Stimulated activated CD8-positive, alpha-beta memory T cell treated with anti-CD3 and anti-CD28 coated beads, Interleukin-7, amount 100 ng/mL, for 1 hour (primary cell): ENCODE results near the gene AP2A2.

Source experiments
- DNase-seq, 2 donors: peaks; one replicate each; pipeline ENCODE4 v3.0.0-alpha.2; 2020; ENCODE audit warnings: low read depth in 2 of 2

AP2A2 gene

DNA sequence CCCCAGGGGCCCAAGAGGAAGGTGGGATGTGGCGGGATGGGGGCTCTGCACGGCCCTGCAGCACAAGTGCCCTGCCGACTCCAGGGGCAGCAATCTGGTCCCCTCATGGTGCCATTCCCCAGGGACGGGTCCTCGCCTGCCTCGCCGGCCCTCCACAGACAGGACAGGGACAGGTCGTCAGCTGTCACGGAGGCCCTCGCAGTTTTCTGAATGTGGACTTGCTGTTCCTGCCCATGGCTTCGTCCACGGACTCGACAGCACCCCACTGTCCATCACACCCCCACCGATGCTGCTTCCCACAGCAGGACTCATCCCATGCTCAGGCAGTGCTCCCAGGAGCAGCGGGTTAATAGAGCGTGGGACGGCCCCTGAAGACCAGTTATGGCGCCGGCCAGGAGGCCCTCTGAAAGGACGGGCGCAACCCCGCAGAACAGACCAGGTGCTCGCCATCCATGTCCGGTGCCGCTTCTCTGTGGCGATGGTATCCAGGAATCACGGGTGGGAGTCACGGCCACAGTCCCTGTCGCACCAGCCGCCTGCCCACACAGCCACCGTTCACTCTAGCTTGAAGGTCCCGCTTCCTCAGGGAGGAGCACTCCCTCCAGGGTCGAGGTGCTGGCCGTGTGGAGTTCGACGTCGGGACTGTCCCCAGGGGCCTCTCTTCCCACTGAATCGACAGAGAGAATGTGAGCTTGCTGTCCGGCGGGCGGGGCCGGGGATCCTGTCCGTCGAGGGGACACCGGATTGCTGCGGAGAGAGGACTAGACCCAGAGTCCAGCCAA lies 130.5 kb downstream of the AP2A2 start:
- no peak for DNase-seq

DNA sequence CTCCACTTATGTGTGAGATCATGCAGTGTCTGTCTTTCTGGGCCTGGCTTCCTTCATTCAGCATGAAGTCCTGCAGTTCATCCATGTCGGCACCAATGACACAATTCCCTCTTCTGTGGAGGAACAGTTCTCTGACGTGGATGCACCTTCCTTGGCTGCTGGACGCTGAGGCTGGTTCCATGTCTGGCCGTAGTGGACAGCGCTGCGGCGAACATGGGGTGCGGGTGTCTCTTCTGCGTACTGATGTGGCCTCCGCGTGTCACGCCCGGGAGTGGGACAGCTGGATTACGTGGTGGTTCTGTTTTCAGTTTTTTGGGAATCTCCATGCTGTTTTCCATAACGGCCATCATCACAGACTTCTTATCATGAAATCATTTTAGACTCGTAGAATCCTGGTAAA lies 132.1 kb downstream of the AP2A2 start:
- no peak for DNase-seq

DNA sequence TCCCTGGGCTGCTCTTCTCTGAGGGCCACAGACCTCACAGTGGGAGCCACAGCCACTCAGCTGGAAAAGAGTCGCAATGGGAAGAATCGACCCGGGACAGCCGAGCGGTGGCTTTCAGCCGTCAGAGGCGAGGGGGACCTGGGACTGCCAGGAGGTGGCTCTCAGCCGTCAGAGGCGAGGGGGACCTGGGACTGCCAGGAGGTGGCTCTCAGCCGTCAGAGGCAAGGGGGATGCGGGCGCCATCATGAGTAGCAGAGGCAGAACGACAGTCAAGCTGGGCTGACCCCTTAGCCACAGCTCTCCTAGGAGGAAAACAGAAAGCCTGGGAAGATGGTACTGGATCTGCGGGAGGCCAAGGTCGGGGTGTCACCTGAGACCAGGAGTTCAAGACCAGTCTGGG lies 134.1 kb downstream of the AP2A2 start:
- no peak for DNase-seq

DNA sequence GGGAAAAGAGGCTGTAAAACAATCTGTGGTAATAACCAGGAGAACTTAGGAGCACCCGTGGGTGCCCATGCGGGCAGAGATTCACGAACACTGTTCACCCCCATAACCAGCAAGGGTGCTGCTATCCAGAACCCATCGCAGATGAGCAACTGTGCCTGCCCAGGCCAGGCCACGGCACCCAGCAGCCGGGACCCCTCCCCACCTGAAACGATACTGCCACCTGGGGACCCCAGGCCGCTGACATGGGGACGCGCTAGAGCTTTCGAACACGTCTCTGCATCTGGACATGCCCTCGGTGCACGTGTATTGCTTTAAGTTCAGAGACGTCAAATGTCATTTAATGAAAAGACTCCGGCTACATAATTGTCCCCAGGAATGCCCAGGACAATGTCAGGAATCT lies 134.7 kb downstream of the AP2A2 start:
- DNase-seq: no peak

DNA sequence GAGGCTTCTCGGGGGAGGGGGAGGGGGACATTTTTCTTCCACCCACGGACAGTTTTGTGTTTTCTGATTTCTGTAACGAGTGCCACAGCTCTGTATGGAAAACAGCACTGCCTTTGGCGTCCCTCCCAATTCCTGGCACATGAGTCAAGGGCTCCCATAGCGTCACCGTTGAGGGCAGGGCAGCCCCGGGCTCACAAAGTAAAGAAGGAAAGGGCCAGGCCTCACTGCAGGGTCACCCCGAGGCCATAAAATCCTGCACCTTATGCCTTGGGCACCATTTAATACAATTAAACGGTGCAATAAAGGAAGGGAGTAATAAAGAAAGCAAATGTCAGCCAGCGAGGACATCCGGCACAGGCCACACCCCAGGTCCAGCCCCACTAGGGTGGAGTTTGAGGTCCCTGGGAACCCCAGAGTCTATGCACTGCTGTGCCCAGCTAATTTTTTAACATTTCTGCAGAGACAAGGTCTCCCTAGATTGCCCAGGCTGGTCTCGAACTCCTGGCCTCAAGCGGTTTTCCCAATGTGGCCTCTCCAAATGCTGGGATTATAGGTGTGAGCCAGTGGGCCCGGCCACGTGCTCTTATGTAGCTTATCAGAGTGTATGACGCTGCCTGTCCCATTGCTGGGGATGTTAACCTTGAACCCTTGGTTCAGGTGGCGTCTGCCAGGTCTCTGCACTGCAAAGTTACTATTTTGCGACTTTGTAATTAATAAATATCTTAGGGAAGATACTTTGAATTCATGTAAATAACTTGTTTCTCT lies 135.4 kb downstream of the AP2A2 start:
- DNase-seq: no peak
